Retinal pigment epithelial cell (primary cell): ENCODE data around the gene TROAP.

Experiments
- DNase-seq: peaks from one replicate; pipeline ENCODE4 v3.0.0-alpha.2; 2010; ENCODE audit warnings: low read depth
- H3K4me3 ChIP-seq: 2 replicates; pipeline ENCODE4 v1.5.1; 2011; ENCODE audit warnings: mild to moderate bottlenecking, low read length, control low read depth, moderate library complexity
- TF ChIP-seq, protein P1 (sequence below): conservative IDR thresholded peaks from 2 replicates; pipeline ENCODE4 v1.5.1; 2011; ENCODE audit warnings: low read depth, low read length, control low read depth, inconsistent platforms

TROAP gene

GRCh38 chr12:49345825-49346658 is 23.0 kb downstream of the TROAP start:
- no peak for DNase-seq
- TF ChIP-seq, protein P1, sequence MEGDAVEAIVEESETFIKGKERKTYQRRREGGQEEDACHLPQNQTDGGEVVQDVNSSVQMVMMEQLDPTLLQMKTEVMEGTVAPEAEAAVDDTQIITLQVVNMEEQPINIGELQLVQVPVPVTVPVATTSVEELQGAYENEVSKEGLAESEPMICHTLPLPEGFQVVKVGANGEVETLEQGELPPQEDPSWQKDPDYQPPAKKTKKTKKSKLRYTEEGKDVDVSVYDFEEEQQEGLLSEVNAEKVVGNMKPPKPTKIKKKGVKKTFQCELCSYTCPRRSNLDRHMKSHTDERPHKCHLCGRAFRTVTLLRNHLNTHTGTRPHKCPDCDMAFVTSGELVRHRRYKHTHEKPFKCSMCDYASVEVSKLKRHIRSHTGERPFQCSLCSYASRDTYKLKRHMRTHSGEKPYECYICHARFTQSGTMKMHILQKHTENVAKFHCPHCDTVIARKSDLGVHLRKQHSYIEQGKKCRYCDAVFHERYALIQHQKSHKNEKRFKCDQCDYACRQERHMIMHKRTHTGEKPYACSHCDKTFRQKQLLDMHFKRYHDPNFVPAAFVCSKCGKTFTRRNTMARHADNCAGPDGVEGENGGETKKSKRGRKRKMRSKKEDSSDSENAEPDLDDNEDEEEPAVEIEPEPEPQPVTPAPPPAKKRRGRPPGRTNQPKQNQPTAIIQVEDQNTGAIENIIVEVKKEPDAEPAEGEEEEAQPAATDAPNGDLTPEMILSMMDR: no peak
- H3K4me3 ChIP-seq: peak overlapping the region; percentile 33

- TF ChIP-seq, protein P1: no peak
- H3K4me3 ChIP-seq: peak within 1 kb of the TSS; percentile 44
- no peak for DNase-seq
Observed at GRCh38 chr12:49346659-49347310, 23.7 kb downstream of the TROAP start, which contains the start of gene DNAJC22. Gene DNAJC22 (plus strand): TSS chr12:49346888. CDS start chr12:49348873, 1,985 bp downstream.

GRCh38 chr12:49347311-49348193 is 24.5 kb downstream of the TROAP start:
- H3K4me3 ChIP-seq: peak overlapping the region; percentile 44
- DNase-seq: peak; percentile 63
- TF ChIP-seq, protein P1: peak; percentile 83

DNA sequence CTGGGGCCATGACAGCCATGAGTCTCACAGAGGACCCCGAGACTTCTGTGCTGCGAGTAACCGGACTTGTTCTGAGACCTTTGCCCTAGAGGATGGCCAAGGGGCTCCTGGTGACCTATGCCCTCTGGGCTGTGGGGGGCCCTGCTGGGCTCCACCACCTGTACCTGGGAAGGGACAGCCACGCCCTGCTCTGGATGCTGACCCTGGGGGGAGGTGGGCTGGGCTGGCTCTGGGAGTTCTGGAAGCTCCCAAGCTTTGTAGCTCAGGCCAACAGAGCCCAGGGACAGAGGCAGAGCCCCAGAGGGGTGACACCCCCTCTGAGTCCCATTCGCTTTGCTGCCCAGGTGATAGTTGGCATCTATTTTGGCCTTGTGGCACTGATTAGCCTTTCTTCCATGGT is 25.7 kb downstream of the TROAP start:
- H3K4me3 ChIP-seq: no peak overlapping the region
- no peak for DNase-seq
- TF ChIP-seq, protein P1: no peak

- DNase-seq: no peak
- TF ChIP-seq, protein P1: no peak
- H3K4me3 ChIP-seq: no peak overlapping the region
Observed at GRCh38 chr12:49349266-49349665, 26.2 kb downstream of the TROAP start.

DNA sequence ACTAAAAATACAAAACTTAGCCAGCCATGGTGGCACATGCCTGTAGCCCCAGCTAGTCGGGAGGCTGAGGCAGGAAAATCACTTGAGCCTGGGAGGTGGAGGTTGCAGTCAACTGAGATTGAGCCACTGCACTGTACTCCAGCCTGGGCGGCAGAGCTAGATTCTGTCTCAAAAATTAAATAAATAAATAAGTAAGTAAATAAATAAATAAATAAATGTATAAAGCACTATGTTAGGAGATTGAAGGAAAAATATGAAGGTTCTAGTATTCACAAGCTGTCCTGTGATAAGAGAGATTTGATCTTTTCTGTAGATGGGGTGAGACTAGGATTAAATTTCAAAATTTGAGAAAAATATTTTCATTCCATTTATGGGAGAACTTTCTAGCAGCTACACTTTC is 29.3 kb downstream of the TROAP start:
- H3K4me3 ChIP-seq: no peak overlapping the region
- no peak for DNase-seq
- TF ChIP-seq, protein P1: no peak
